ENCODE data around the gene EFCAB6. TPM values are rescaled to one million over a fixed set of nuclear protein-coding genes. Genes with fewer than 3 reads are reported as not detected.

EFCAB6 gene
- total RNA-seq, 1 experiment from 2014 or later, result not detected

GRCh38 chr22:43555561-43556515 is 256.3 kb downstream of the EFCAB6 start:
- Mint-ChIP-seq H3K4me3 (ENCODE audit: unreplicated experiment) (no peak overlapping the region), H3K4me1 (ENCODE audit: low read depth, unreplicated experiment) (no peaks in the 10 kb centered on the region), H3K36me3 (ENCODE audit: insufficient read depth, unreplicated experiment) (no peaks in the 10 kb centered on the region), H3K27me3 (ENCODE audit: insufficient read depth, unreplicated experiment) (peaks cover under 1% of the 10 kb centered on the region), H3K9me3 (ENCODE audit: unreplicated experiment) (peaks cover 12% of the 10 kb centered on the region), H3K27ac (ENCODE audit: unreplicated experiment) (no peak overlapping the region)
- Histone ChIP-seq H3K4me1 (no peaks in the 10 kb centered on the region), H3K36me3 (ENCODE audit: control insufficient read depth, insufficient read depth, low read length) (no peaks in the 10 kb centered on the region), H3K9me3 (no peaks in the 10 kb centered on the region), H3K27me3 (replicated peaks; ENCODE audit: control insufficient read depth, insufficient read depth, low read length) (no peaks in the 10 kb centered on the region), H3K4me3 (ENCODE audit: low read depth, low read length) (no peak overlapping the region)
- intact Hi-C loops (cut with micrococcal nuclease; ENCODE audit: unreplicated experiment), result no loop called here
- BruUV-seq (replicated peaks), result no TSS peak
- DNase-seq, result no peak
- ChIA-PET POLR2A (no interaction called here), CTCF (no interaction called here)
- TF ChIP-seq CTCF (IDR thresholded peaks at IDR 0.05; ENCODE audit: insufficient read depth in 1 of 2, low read depth in 1 of 2, low read length in 1 of 2, severe bottlenecking in 1 of 2, unreplicated experiment in 1 of 2), result no peak

- no peaks in the 10 kb centered on the region for H3K4me1 Mint-ChIP-seq (ENCODE audit: low read depth, unreplicated experiment)
- Histone ChIP-seq H3K4me1 (no peaks in the 10 kb centered on the region), H3K4me3 (ENCODE audit: low read depth, low read length) (no peak overlapping the region), H3K27me3 (replicated peaks; ENCODE audit: control insufficient read depth, insufficient read depth, low read length) (no peaks in the 10 kb centered on the region; the same call in 1 of the 2 replicates), H3K9me3 (no peaks in the 10 kb centered on the region), H3K36me3 (ENCODE audit: control insufficient read depth, insufficient read depth, low read length) (no peaks in the 10 kb centered on the region)
- H3K4me3 Mint-ChIP-seq (ENCODE audit: unreplicated experiment), result no peak overlapping the region
- ChIA-PET POLR2A (no interaction called here), CTCF (no interaction called here)
- peaks cover 12% of the 10 kb centered on the region for H3K9me3 Mint-ChIP-seq (ENCODE audit: unreplicated experiment)
- DNase-seq, result no peak
- no TSS peak for BruUV-seq (replicated peaks)
- H3K36me3 Mint-ChIP-seq (ENCODE audit: insufficient read depth, unreplicated experiment), result no peaks in the 10 kb centered on the region
- no peak overlapping the region for H3K27ac Mint-ChIP-seq (ENCODE audit: unreplicated experiment)
- peaks cover 2% of the 10 kb centered on the region for H3K27me3 Mint-ChIP-seq (ENCODE audit: insufficient read depth, unreplicated experiment)
- TF ChIP-seq CTCF (IDR thresholded peaks at IDR 0.05; ENCODE audit: insufficient read depth in 1 of 2, low read depth in 1 of 2, low read length in 1 of 2, severe bottlenecking in 1 of 2, unreplicated experiment in 1 of 2), result no peak
- intact Hi-C loops (cut with micrococcal nuclease; ENCODE audit: unreplicated experiment), result no loop called here
These were observed 257.3 kb downstream of the EFCAB6 start for GRCh38 chr22:43554694-43555365.

DNA sequence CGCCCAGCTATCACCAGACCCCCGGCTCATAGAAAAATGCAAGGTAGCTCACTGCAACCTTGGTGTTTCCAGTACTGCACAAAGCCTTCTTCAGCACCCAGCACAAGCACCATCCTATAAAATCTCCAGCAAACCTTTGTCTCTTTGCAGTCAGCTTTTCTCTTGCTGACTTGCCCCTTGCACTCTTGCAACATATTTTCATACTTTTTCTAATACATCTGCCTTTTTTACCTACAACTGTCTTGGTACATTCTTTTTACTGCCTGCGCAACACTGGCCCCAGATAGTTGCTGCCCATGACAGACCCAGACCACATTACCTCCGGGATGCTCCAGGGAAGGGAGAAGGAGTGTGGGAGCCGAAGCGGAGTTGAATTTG is 257.9 kb downstream of the EFCAB6 start:
- no peak for DNase-seq
- Mint-ChIP-seq H3K4me3 (ENCODE audit: unreplicated experiment) (no peak overlapping the region), H3K4me1 (ENCODE audit: low read depth, unreplicated experiment) (no peaks in the 10 kb centered on the region), H3K9me3 (ENCODE audit: unreplicated experiment) (peaks cover 12% of the 10 kb centered on the region), H3K27ac (ENCODE audit: unreplicated experiment) (no peak overlapping the region), H3K27me3 (ENCODE audit: insufficient read depth, unreplicated experiment) (peaks cover 2% of the 10 kb centered on the region), H3K36me3 (ENCODE audit: insufficient read depth, unreplicated experiment) (no peaks in the 10 kb centered on the region)
- Histone ChIP-seq H3K4me1 (no peaks in the 10 kb centered on the region), H3K27me3 (replicated peaks; ENCODE audit: control insufficient read depth, insufficient read depth, low read length) (no peaks in the 10 kb centered on the region; the same call in 1 of the 2 replicates), H3K9me3 (no peaks in the 10 kb centered on the region), H3K36me3 (ENCODE audit: control insufficient read depth, insufficient read depth, low read length) (no peaks in the 10 kb centered on the region), H3K4me3 (ENCODE audit: low read depth, low read length) (no peak overlapping the region)
- CTCF ChIA-PET, result no interaction called here
- intact Hi-C loops (cut with micrococcal nuclease; ENCODE audit: unreplicated experiment), result no loop called here
- POLR2A ChIA-PET, result no interaction called here
- BruUV-seq (replicated peaks), result no TSS peak
- no peak for TF ChIP-seq CTCF (IDR thresholded peaks at IDR 0.05; ENCODE audit: insufficient read depth in 1 of 2, low read depth in 1 of 2, low read length in 1 of 2, severe bottlenecking in 1 of 2, unreplicated experiment in 1 of 2)

Measured in Caco-2 (cell line).